Measurements from ENCODE around the gene SEMA3D.
"Not testable (repeated sequence)": the region's sequence is repeated elsewhere in the genome, so short reads cannot be mapped to it uniquely, and the experiment has no call there.

Gene SEMA3D

DNA sequence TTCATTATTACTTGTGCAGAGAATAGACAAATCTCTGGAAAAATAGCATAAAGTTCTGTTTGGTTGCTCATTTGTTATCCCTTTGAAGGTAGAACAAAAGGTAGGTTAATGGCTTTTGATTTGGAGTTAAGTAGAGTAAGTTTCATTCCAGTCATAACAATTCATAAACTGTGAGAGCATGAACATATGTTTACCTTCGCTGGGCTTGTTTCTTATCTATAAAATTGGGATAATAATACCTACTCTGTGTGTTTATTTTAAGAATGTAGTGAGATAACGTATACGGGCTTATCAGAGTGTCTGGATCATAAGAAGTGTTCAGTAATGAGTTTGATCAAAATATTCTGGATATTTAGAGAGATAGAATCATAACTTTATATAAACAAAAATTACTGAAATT is 155.4 kb downstream of the SEMA3D start:
- DNase-seq (ENCODE audit: low read depth), result no peak

- DNase-seq (ENCODE audit: low read depth), result no peak
Measured at GRCh38 chr7:85030893-85031292, 156.0 kb downstream of the SEMA3D start.

DNA sequence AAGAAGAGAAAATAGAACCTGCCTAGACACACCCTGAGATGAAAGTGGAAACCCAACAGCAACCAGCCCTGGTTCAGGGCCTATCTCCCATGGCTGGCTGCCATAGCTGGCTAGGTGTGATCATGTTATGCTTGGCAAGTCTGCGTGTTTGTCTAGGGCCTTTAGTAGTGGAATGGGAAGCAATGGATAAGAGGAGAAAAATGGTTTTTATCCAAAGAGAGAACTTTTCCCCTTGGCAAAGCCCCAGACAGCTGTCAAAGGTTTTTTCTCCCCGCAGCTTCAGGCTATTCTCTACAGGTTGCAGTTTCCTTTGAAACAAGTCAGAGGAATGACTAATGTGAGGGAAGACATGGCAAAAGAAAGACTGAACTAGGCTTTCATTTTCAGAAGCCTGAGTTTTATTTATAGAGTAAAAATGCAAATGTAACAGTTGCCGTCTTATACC is 161.5 kb downstream of the SEMA3D start:
- DNase-seq (ENCODE audit: low read depth), result no peak

- no peak for DNase-seq (ENCODE audit: low read depth)
Measured at GRCh38 chr7:85023916-85024315, 162.9 kb downstream of the SEMA3D start.

- DNase-seq (ENCODE audit: low read depth), result no peak
Measured at GRCh38 chr7:85023066-85023712, 163.7 kb downstream of the SEMA3D start.

DNA sequence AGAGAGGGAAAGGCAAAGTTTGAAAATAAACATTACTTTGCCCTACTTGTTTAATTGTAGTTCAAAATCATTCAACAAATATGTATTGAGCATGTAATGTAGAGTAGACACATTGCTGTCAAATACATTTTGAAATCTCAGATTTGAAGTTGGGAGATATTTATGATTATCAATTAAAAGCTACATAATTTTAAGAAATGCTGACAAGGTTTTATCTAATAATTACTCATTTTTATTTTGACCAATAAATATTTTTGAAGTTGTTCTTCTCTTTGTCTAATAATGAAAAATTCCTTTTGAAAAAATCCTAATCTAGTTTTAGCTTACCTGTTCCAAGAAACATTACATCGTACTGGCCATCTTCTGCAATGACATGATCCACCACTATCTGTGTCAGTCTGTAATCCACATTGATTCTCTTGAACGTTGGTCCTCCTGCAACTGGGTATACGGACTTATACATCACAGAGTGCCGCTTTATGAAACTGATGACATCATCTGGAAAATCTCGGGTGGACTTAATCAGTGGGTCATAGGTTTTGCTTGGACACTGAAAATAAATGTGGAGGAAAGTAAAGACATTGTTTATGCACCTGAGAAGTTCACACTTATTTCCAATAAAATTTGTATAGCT is 164.7 kb downstream of the SEMA3D start:
- DNase-seq (ENCODE audit: low read depth), result no peak

DNA sequence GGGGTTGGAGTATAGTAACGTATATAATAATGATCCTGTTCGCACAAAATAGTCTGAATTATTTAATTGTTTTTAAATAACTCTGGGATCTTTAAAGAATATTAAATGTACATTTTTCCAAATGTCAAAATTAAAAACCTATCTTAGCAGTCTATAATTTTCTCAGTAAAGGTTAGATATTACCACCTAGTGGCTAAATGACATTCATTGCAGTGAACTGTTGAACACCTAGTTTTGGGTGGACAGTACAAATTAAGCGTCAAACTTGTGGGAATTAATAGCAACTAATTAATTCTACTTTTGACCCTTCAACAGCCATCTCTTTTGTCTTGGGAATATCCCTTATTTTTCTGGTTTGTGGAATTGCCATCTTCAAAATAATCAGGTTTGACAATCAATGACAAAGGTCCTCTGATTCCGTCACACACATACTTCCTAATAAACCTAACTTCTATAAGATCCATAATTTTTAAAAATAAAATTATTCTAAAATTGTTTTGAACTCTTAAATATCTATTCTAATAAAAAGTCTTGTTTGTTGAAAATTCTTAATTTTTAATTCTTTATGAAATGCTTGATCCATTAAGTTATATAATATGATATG is 165.7 kb downstream of the SEMA3D start:
- no peak for DNase-seq (ENCODE audit: low read depth)

DNA sequence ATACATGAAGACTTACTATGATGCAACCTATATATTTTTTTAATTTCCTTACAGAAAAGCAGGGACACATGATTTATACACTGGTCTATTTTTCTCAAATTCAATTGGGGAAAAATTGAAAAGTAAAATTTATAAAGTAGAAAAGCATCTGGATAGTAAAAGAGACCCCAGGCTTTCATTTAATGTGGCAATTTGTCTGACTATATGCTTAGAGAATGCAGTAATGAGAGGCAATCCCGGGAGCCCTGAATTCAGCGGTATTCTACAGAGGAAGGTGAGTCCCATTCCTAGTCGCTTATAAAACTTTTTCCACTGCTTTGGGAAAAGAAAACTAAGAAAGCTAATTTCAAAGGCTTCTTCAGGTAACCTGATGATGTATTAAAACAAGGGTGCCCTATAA is 167.1 kb downstream of the SEMA3D start:
- no peak for DNase-seq (ENCODE audit: low read depth)

- no peak for DNase-seq (ENCODE audit: low read depth)
Measured at GRCh38 chr7:85019176-85019575, 167.7 kb downstream of the SEMA3D start.

- no peak for DNase-seq (ENCODE audit: low read depth)
Measured at GRCh38 chr7:85018498-85018897, 168.4 kb downstream of the SEMA3D start.

DNA sequence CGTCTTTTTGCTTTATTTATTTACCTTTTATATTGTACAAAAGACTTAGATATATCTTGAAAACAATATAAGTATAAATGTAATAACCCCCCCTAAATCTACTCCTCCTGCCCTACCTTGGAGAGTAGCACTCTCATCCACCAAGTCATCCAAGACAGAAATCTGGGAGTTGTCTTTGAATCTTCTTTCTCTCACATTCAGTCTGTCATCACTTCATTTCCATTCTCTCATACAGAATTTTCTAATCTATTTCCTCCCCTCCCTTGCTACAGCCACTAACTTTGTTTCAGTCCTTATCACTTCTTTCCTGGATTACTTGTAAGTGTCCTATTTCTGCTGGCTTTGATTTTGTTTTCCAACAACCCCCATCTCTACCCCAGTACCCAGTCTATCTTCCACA is 170.6 kb downstream of the SEMA3D start:
- DNase-seq (ENCODE audit: low read depth), result no peak

- no peak for DNase-seq (ENCODE audit: low read depth)
Measured at GRCh38 chr7:85014936-85015660, 171.8 kb downstream of the SEMA3D start.

DNA sequence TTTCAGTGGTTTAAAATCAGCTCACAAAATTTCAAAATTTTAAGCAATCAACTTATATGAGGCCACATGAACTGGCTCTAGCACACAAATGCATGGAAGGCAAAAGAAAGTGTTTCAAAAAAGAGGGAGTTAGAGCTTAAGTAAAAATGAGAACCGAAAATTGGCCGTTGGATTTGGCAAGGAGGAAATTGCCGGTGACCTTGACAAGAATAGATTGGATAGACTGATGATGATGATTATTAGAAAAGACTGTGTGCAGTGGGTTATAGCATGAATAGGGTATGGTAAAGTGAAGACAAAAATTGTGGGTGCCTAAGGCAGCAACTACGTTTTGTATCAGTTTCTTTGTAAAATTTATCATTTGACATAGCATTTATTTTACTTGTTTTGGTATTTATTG is 175.7 kb downstream of the SEMA3D start:
- DNase-seq (ENCODE audit: low read depth), result no peak

DNA sequence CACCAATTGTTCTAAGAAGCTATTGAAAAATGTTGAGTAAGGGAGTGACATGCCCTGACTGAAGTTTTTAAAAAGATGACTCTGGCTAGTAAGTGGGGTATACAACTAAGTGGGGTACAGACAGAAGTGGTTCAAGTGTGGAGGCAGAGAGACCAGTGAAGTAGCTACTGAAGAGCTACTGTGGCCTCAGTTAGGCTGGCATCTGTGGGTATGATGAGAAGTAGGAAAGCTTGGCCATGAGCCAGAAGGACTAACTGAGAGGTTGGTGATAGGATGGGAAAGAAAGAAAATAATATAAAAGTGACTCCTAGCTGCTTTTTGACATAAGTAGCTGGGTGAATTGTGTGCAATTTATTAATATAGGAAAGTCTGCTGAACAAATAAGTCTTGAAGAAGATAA is 176.6 kb downstream of the SEMA3D start:
- DNase-seq (ENCODE audit: low read depth), result no peak

DNA sequence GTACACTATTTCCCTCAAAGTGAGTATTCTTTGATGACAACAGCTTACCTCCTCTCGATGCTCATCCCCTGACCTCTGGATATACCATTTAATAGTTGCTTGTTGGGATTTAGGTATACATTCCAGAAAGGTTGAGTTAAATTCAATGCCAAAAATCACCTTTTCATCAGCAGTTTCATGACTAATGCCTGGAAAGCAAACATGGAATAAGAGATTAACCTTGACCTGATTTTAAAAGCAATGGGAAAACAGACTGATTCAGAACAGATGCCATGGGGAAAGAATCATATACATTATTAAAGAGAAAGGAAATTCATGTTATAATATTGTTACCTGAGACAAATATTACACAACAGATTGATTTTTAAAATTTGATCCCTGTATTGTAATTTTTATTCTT is 180.1 kb downstream of the SEMA3D start:
- DNase-seq (ENCODE audit: low read depth), result no peak

- no peak for DNase-seq (ENCODE audit: low read depth)
Measured at GRCh38 chr7:85004402-85004801, 182.5 kb downstream of the SEMA3D start.

GRCh38 chr7:85001495-85002345 is 185.1 kb downstream of the SEMA3D start:
- DNase-seq (ENCODE audit: low read depth), result no peak

DNA sequence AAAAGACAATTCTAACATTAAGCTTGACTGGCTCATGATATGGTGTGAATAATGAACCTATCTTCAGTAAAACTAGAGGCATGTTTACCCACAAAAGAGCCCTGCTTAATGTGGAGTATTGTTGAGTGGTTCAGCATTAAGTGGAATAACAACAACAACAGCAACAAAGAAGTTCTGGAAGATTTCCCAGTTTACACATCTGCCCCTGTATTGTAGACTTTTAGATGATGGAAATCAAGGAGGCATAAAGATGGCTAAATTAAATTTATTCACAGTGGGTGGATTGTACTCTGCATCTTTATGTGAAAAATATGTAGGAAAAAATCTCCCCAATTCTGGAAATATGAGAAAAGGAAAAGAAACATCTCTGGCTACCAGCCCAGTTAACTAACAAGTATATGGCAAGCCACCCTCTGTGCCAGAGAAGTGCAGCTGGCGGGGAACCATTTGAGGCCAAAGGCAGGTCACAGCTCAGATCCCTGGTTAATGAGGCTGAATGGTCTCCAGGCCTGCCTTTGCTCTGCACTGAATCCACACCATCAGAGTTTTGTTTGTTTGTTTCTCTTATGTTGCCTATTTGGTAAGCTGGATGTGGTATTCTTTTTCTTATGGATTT is 186.0 kb downstream of the SEMA3D start:
- no peak for DNase-seq (ENCODE audit: low read depth)

DNA sequence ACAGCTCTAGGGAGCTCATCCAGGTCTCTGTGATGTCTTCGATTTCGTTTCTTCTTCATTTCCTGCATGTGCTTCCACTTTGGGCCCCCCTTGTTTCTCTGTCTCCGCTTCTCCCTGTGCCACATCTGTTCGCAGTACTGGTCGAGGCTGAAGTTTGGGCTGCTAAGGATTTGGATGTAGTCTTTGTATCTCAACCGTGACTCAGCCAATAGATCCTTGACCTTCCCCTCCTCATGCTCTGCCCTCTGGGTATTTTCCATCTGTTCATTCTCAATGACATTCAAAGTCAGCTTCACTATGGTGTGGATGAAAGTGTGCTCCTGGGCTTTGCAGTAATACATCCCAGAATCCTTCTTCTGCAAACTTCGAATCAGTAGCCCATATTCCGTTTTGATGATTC is 187.4 kb downstream of the SEMA3D start:
- DNase-seq (ENCODE audit: low read depth), result no peak

DNA sequence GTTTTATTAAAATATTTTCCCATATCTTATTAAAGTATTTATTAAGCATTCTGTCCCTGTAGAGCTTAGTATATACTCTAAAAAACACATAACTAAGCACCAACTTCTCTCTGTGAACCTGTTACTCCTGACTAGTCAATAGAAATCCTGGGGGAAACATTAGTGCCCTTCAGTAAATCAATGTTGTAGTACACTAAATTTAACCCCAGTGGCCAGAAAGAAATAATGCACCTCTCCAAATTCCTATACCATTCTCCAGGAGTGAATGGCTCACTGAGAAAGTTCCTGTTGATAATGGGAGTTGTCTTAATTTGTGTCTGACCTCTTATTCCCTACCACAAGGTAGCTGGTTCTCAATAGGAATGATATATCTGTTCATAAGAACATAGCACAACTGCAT is 188.2 kb downstream of the SEMA3D start:
- DNase-seq (ENCODE audit: low read depth), result no peak

DNA sequence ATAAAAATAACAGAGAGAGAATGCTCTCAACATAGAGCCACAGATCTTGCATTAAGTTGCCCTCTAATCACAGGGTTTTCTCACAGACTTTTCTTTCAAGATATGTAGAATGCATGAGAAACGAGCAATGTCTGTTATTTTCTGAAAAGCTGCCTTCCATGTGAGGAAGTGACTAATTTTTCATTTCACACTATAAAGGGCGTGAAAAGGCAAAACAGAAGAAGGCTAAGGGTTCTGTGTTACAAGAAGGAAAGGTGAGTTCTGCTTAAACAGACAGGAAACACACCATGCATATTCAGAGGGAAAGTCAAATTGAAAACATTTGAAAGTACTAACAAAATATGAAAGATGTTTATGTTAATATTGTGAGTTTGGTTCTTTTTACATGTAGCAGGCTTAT is 189.2 kb downstream of the SEMA3D start:
- no peak for DNase-seq (ENCODE audit: low read depth)

DNA sequence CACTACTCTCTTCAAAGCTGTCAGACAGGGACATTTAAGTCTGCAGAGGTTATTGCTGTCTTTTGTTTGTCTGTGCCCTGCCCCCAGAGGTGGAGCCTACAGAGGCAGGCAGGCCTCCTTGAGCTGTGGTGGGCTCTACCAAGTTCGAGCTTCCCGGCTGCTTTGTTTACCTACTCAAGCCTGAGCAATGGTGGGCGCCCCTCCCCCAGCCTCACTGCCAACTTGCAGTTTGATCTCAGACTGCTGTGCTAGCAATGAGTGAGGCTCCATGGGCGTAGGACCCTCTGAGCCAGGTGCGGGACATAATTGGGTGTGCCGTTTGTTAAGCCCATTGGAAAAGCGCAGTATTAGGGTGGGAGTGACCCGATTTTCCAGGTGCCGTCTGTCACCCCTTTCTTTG is 193.9 kb downstream of the SEMA3D start:
- not testable (repeated sequence) for DNase-seq (ENCODE audit: low read depth)
